GM18520 (cell line): ENCODE results near the gene DCAF15.
"Not testable (repeated sequence)": the region's sequence is repeated elsewhere in the genome, so short reads cannot be mapped to it uniquely, and the experiment has no call there.

ENCODE experiments used
- ATAC-seq: cut with Tn5 transposase; IDR thresholded peaks from one replicate; pipeline ENCODE4 v1.9.1; 2021; ENCODE audit not compliant: unreplicated experiment

DCAF15 gene

GRCh38 chr19:13952154-13952930 lies at the start of gene DCAF15:
Gene DCAF15, plus strand, starts transcription at chr19:13952509. Its CDS starts 4 bp downstream, at chr19:13952513.
- peak; percentile 99 for ATAC-seq

DNA sequence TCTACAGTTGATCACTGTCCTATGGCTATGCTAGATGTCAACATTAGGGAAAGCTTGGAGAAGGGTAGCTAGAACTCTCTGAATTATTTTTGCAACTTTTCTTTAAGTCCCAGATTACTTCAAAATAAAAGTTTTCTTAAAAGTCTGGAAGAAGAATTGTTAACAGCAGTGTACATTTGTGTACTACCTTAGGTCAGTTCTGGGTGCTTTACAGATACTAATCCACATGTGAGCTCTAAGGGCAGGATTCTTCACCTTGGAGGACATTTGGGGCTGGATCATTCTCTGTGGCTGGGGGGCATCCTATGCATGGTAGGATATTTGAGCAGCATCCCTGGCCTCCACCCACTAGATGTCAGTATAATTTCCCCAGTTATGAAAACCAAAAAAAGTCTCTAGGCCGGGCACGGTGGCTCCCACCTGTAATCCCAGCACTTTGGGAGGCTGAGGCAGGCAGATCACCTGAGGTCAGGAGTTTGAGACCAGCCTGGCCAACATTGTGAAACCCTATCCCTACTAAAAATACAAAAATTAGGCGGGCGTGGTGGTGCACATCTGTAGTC lies 49.2 kb upstream of the DCAF15 start:
- ATAC-seq: no peak

- ATAC-seq: peak; percentile 88
Observed at GRCh38 chr19:13905634-13906520, 46.4 kb upstream of the DCAF15 start, which contains the start of the genes BRME1 and CC2D1A. Gene BRME1, minus strand, starts transcription at chr19:13906117. Its CDS starts 1,225 bp downstream, at chr19:13904892. Gene CC2D1A, plus strand, starts transcription at chr19:13906201. Its CDS starts 241 bp downstream, at chr19:13906442.

- no peak for ATAC-seq
Observed at GRCh38 chr19:13906521-13906904, 45.8 kb upstream of the DCAF15 start.

GRCh38 chr19:13906910-13907309 lies 45.4 kb upstream of the DCAF15 start:
- ATAC-seq: no peak

DNA sequence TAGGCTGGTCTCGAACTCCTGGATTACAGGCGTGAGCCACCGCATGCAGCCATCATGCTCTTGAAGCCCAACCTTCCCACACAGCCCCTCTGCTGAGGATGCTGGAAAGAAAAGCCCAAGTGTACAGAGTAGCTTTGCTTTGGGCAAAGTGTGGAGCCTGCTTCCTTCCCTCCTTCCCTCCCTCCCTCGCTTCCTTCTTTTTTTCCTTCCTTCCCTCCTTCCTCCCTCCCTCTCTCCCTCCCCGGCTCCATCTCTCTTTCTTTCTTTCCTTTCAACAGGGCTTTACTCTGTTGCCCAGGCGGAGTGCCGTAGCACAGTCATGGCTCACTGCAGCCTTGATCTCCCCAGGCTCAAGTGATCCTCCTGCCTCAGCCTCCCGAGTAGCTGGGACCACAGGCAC lies 43.6 kb upstream of the DCAF15 start:
- ATAC-seq: no peak

DNA sequence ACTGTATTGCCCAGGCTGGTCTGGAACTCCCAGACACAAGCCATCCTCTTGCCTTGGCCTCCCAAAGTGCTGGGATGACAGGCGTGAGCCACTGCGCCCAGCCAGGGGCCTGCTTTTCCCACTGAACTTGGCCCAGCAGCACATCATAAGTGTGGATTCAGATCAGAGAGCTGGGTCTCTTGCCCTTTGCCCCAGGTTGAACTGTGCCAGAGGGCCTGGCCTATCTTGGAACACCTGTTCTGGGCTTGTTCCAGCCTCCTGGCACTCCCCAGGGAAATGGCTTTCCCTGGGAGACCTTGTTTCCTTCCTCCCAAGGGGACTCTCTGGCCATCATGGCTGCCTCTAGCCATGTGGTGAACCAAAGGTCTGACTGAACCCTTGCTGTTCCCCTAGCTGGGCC lies 42.9 kb upstream of the DCAF15 start:
- no peak for ATAC-seq

- no peak for ATAC-seq
Observed at GRCh38 chr19:13913352-13913751, 39.0 kb upstream of the DCAF15 start.

GRCh38 chr19:13914777-13915176 lies 37.5 kb upstream of the DCAF15 start:
- no peak for ATAC-seq

GRCh38 chr19:13917888-13918406 lies 34.4 kb upstream of the DCAF15 start:
- ATAC-seq: no peak

GRCh38 chr19:13918726-13919411 lies 33.4 kb upstream of the DCAF15 start:
- ATAC-seq: no peak

DNA sequence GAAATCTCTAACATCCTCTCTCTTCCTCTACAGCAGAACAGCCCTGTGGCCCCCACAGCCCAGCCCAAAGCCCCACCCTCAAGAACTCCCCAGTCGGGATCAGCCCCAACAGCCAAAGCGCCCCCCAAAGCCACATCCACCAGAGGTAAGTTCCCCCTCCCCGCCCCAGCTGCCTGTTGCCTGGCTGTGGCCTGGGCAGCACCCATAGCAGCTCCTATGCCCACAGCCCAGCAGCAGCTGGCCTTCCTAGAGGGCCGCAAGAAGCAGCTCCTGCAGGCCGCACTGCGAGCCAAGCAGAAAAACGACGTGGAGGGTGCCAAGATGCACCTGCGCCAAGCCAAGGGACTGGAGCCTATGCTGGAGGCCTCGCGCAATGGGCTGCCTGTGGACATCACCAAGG lies 31.8 kb upstream of the DCAF15 start:
- ATAC-seq: no peak

DNA sequence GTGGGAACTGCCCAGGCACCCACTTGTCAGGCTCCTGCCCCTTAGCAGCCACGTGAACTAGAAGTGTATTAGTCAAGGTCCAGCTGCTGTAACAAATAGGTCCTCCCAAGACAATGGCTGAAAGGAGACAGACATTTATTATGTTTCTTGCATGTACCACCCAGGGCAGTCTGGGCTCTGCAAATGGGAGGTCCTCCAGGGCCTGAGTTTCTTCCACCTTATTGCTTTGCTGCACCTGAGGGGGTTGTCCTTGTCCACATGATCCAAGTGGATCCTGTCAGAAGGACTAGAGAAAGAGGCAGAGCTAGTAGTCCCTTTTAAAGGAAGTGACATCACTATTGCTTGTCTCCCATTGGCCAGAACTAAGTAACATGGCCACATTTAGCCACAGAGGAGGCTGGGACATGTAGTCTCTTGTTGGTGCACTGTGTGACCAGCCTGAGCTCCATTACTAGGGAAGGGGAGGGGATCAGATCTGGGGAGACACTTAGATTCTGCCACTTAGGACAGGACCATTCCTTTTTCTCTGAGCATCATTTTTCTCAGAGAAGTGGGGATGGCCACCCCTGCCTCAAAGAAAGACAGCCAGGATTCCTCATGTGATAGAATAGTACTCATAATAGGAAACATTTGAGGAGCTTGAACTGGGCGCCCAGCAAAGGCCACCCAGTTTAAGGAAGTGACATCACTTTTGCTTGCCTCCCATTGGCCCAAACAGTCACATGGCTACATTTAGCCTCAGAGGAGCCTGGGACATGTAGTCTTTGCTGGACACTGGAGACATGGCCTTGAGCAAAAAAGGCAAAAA lies 31.2 kb upstream of the DCAF15 start:
- ATAC-seq: no peak

GRCh38 chr19:13922118-13922517 lies 30.2 kb upstream of the DCAF15 start:
- not testable (repeated sequence) for ATAC-seq

DNA sequence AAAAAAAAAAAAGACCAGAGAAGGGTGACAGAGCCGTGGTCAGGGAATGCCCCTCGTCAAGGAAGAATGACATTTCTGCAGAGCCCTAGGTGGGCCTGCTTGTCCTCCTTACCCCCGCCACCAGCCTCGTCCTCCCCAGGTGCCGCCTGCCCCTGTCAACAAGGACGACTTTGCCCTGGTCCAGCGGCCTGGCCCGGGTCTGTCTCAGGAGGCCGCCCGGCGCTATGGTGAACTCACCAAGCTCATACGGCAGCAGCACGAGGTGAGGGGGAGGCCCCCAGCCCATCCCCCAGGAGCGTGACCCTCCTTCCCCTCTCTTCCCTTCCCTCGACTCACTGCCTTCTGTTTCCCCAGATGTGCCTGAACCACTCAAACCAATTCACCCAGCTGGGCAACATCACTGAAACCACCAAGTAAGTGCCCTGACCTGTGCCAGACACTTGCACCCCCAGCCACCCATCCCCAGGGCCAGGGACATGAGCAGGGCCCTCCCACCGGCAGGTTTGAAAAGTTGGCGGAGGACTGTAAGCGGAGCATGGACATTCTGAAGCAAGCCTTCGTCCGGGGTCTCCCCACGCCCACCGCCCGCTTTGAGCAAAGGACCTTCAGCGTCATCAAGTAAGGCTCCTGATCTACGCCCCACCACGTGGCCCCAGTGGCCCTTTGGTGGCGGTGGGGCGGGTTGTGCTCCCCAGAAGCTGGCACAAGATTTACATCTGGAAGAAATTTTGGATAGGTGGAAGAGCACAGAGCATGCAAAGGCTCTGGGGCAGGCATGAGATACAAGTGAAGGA lies 28.9 kb upstream of the DCAF15 start:
- no peak for ATAC-seq

DNA sequence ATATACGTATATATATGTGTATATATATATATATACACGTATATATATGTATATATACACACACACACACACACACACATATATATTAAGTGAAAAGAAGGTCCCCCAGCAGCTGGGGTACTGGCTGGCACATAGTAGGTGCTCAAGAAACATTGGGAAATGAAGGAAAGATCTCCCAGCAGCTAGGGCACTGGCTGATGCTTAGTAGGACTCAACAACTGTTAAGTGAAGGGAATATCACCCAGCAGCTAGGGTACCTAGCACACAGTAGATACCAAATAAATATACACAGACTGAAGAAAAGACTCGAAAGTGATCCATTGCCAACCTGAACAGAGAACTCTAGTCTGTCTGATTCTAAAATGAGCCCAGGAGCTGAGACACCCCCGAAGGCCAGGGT lies 26.3 kb upstream of the DCAF15 start:
- ATAC-seq: no peak

GRCh38 chr19:13926715-13927114 lies 25.6 kb upstream of the DCAF15 start:
- no peak for ATAC-seq

DNA sequence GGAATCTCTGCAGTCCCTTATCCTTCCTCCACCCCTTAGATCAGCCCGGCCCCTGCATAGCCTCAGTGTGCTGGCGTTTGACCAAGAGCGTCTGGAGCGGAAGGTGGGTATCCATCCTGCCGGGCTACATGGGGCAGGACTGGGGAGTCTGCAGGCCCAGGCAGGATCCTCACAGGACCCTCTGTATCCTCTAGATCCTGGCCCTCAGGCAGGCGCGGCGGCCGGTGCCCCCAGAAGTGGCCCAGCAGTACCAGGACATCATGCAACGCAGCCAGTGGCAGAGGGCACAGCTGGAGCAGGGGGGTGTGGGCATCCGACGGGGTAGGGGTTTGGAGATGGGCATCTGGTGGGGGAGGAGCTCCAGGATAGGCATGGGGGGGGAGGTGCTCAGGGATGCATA lies 23.0 kb upstream of the DCAF15 start:
- no peak for ATAC-seq

- no peak for ATAC-seq
Observed at GRCh38 chr19:13929956-13930355, 22.4 kb upstream of the DCAF15 start.
